K562 (cell line): Measurements from ENCODE around the gene TSPAN18. TPM values are rescaled to one million over a fixed set of nuclear protein-coding genes. Genes with fewer than 3 reads are reported as not detected.

Source experiments
- ATAC-seq: fragments of 200-7000 bp; cut with Tn5 transposase; 3 replicates; pipeline ENCODE4 v1.9.1; 2020; ENCODE audit warnings: moderate library complexity
- BruUV-seq: library from RNA; stranded (reverse); fragments of 400-500 nt; replicated peaks from 2 replicates; lab custom pipeline; 2021; lab: Mats Ljungman, UMichigan
- CTCF ChIA-PET: fragments of 300-600 bp; formaldehyde crosslinking; extraction: SDS; loops from one replicate; lab custom pipeline; 2021; ENCODE audit warnings: low intra/inter-chr PET ratio; lab: Yijun Ruan, JAX
- POLR2A ChIA-PET: fragments of 300-600, 350-650 bp; sonication (Branson Sonifier 250); formaldehyde crosslinking; extraction: SDS; loops from one replicate; lab custom pipeline; 2021; ENCODE audit warnings: antibody characterized with exemption, inconsistent platforms; lab: Yijun Ruan, JAX
- DNase-seq, 4 experiments: peaks; one replicate each; pipeline versions ENCODE4 v3.0.0 to v3.0.0-alpha.2; 2011 to 2018; ENCODE audit warnings: low spot score in 3 of 4, mixed read lengths in 3 of 4; ENCODE audit errors: extremely low read depth in 1 of 4
- FAIRE-seq: peaks from 2 replicates; lab custom pipeline; 2011; peaks lifted over from hg19 to GRCh38; lab: Jason Lieb, UNC
- H2AFZ ChIP-seq: 2 replicates; pipeline ENCODE4 v1.6.0; 2011; ENCODE audit warnings: low read depth, low read length, control low read depth, inconsistent platforms
- H3K27ac ChIP-seq: fragments of 200-600 bp; 3 replicates; pipeline ENCODE4 v1.8.0; 2011; ENCODE audit warnings: low read depth, mild to moderate bottlenecking, control low read depth, inconsistent platforms, low read length, moderate library complexity, mixed read lengths; ENCODE audit errors: extremely low read depth
- H3K27me3 ChIP-seq, 2 experiments: fragments of 300-600 bp in 1 of 2; 2 replicates in 1 of 2; 3 replicates in 1 of 2; pipeline versions ENCODE4 v1.6.0 to v1.8.0; 2011; ENCODE audit warnings: inconsistent platforms in 2 of 2, low read length in 2 of 2, mild to moderate bottlenecking in 1 of 2, mixed read lengths in 1 of 2, moderate library complexity in 1 of 2; ENCODE audit not compliant: control insufficient read depth in 2 of 2, insufficient read depth in 2 of 2
- H3K36me3 ChIP-seq: fragments of 300-600 bp; 3 replicates; pipeline ENCODE4 v1.8.0; 2011; ENCODE audit warnings: mild to moderate bottlenecking, low read length, inconsistent platforms; ENCODE audit not compliant: control insufficient read depth, insufficient read depth
- H3K4me1 ChIP-seq, 2 experiments: fragments of 200-600 bp in 1 of 2; replicated peaks in 1 of 2; 2 replicates in 1 of 2; 3 replicates in 1 of 2; pipeline versions ENCODE4 v1.5.1 to v1.8.0; 2011; ENCODE audit warnings: inconsistent platforms in 2 of 2, low read length in 2 of 2, mild to moderate bottlenecking in 1 of 2, mixed read lengths in 1 of 2, moderate library complexity in 1 of 2; ENCODE audit not compliant: control insufficient read depth in 2 of 2, insufficient read depth in 2 of 2
- H3K4me2 ChIP-seq: 2 replicates; pipeline ENCODE4 v1.6.1; 2011; ENCODE audit warnings: low read length, control low read depth, inconsistent platforms, mixed read lengths; ENCODE audit not compliant: insufficient read depth
- H3K4me3 ChIP-seq: fragments of 200-600 bp; sonication (generic), shearing (Covaris generic); 2 replicates; pipeline ENCODE4 v1.5.1; 2016; ENCODE audit warnings: control low read depth, inconsistent platforms
- H3K79me2 ChIP-seq: fragments of 200-600 bp; 3 replicates; pipeline ENCODE4 v1.8.0; 2011; ENCODE audit warnings: low read length, inconsistent platforms; ENCODE audit not compliant: control insufficient read depth, insufficient read depth
- H3K9ac ChIP-seq, 2 experiments: 2 replicates each; pipeline versions ENCODE4 v1.6.0 to v1.6.1; 2011; ENCODE audit warnings: low read depth in 2 of 2, low read length in 2 of 2, control low read depth in 1 of 2, inconsistent platforms in 1 of 2, mild to moderate bottlenecking in 1 of 2, mixed read lengths in 1 of 2; ENCODE audit not compliant: insufficient read depth in 1 of 2
- H3K9me1 ChIP-seq: one replicate; pipeline ENCODE4 v1.6.0; 2011; ENCODE audit warnings: inconsistent platforms, mild to moderate bottlenecking, low read length, moderate library complexity; ENCODE audit not compliant: control insufficient read depth, insufficient read depth
- H3K9me3 ChIP-seq: replicated peaks from 2 replicates; pipeline ENCODE4 v1.5.1; 2011; ENCODE audit warnings: low read depth, low read length, inconsistent platforms; ENCODE audit not compliant: control insufficient read depth, insufficient read depth
- H4K20me1 ChIP-seq: replicated peaks from 2 replicates; pipeline ENCODE4 v1.6.1; 2011; ENCODE audit warnings: low read length, inconsistent platforms, mixed read lengths; ENCODE audit not compliant: control insufficient read depth, insufficient read depth
- ARID3A ChIP-seq: IDR thresholded peaks from 2 replicates; pipeline ENCODE4 v1.6.1; 2012; ENCODE audit warnings: low read depth, low read length, improper control_type of control experiment, borderline replicate concordance
- CUX1 ChIP-seq: fragments of 200-800 bp; sonication (Bioruptor generic); IDR thresholded peaks from 2 replicates; pipeline ENCODE4 v1.6.1; 2016; ENCODE audit warnings: missing genetic modification characterization, missing compliant biosample characterization
- MEF2A ChIP-seq: IDR thresholded peaks from 2 replicates; pipeline ENCODE4 v1.6.1; 2011; ENCODE audit warnings: low read depth, mild to moderate bottlenecking, low read length, moderate library complexity; ENCODE audit not compliant: control insufficient read depth
- NFRKB ChIP-seq: fragments of 450-650 bp; IDR thresholded peaks from 2 replicates; pipeline ENCODE4 v1.6.1; 2016; ENCODE audit warnings: low read depth
- SRF ChIP-seq, 2 experiments: fragments of 250-450, 450-650 bp in 1 of 2; sonication (Bioruptor Pico) in 1 of 2; sonication (generic) in 1 of 2; formaldehyde crosslinking; IDR thresholded peaks; 2 replicates each; pipeline versions ENCODE4 v1.5.0 to v1.5.1; 2020 to 2022; ENCODE audit warnings: mild to moderate bottlenecking in 1 of 2, missing genetic modification reagents in 1 of 2
- ZBTB17 ChIP-seq: fragments of 450-650 bp; formaldehyde crosslinking; IDR thresholded peaks from 2 replicates; pipeline ENCODE4 v1.4.0; 2020; ENCODE audit warnings: mild to moderate bottlenecking
- WGBS: fragments of 100-300 bp; shearing (Covaris generic); methylation state at CpG from one replicate; pipeline ENCODE4 v1.1.6; 2016; ENCODE audit warnings: low coverage, mixed read lengths; ENCODE audit not compliant: insufficient coverage; ENCODE audit errors: missing lambda C conversion rate; 5-methylcytosine and 5-hydroxymethylcytosine counted together
- in situ Hi-C: fragments of 300-500 bp; cut with MboI; formaldehyde crosslinking; loops from 4 replicates; pipeline ENCODE4 v1.15.0; 2018; ENCODE audit warnings: inconsistent platforms, mixed read lengths
- intact Hi-C: fragments of 100-400 bp; cut with micrococcal nuclease; formaldehyde crosslinking; loops from 2 replicates; pipeline ENCODE4 v1.14.2; 2022
- polyA plus RNA-seq, 8 experiments: library from polyadenylated mRNA; depleted of rRNA in 4 of 8; stranded (reverse) in 5 of 8; unstranded in 3 of 8; fragments of >200 nt; fragmentation: Nextera tagmentation in 2 of 8; fragmentation: Illumina TruSeq in 1 of 8; extraction: Ambion mirVana in 2 of 8; extraction: Trizol in 1 of 8; gene quantifications; 2 replicates each; pipeline versions ENCODE4 v1.2.1 to v1.2.3, GENCODE V29; 2011 to 2014; ENCODE audit warnings: inconsistent platforms in 1 of 8, missing spikeins in 1 of 8
- total RNA-seq, 7 experiments: library from RNA; depleted of rRNA in 6 of 7; stranded (reverse); fragments of >200 nt in 6 of 7; fragmentation: Illumina TruSeq in 2 of 7; extraction: Trizol in 2 of 7; gene quantifications; 2 replicates each; pipeline versions ENCODE4 v1.2.1 to v1.2.3, GENCODE V29; 2011 to 2021; ENCODE audit warnings: low replicate concordance in 1 of 7
- TF ChIP-seq, protein P1 (sequence below): sonication (generic); formaldehyde crosslinking; IDR thresholded peaks from 2 replicates; pipeline ENCODE4 v1.8.0; 2022; ENCODE audit warnings: missing genetic modification reagents, mild to moderate bottlenecking, borderline replicate concordance

TSPAN18 gene
- total and polyA plus RNA-seq, 9 of the 15 experiments (the other 6 are each of a cell fraction or from before 2014, with no cell fraction given), result 0.17 to 0.35 (median 0.22) TPM; not detected in 4

DNA sequence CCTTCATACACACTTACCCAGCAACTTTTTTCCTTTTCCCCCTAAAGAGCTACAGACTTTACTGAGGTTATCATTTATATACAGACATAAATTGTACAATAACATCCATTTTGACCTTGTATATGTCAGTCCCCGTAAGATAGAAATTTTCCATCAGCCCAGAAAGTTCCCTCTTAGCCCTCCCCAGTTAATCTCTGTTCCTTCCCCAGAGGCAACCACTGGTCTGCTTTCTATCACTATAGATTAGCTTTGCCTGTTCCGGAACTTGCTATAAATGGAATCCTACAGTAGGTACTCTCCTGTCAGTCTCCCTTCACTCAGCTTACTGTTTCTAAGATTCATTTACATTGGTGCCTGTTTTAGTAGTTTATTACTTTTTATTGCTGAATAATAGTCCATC lies 54.9 kb downstream of the TSPAN18 start:
- Histone ChIP-seq H2AFZ (peak overlapping the region; percentile 70), H3K9me1 (no peaks in the 10 kb centered on the region), H3K36me3 (no peaks in the 10 kb centered on the region), H3K4me1 (peaks cover 8 to 30% of the 10 kb centered on the region in 2 experiments; a peak in 3 of 5 replicates), H3K9ac (peak overlapping the region in 1 of 2 experiments; percentile 27; a peak in 2 of 4 replicates), H4K20me1 (no peaks in the 10 kb centered on the region), H3K27ac (peak overlapping the region; percentile 83), H3K27me3 (no peaks in the 10 kb centered on the region), H3K9me3 (no peaks in the 10 kb centered on the region; the same call in 1 of the 2 replicates), H3K4me2 (peak overlapping the region; percentile 60; the same call in 1 of the 2 replicates), H3K79me2 (no peaks in the 10 kb centered on the region), H3K4me3 (no peak overlapping the region)
- BruUV-seq, result no TSS peak
- CTCF ChIA-PET, result no interaction called here
- POLR2A ChIA-PET, result interaction anchor here (1.0 to 1.3 kb wide), 3 partner anchors 11 to 48 kb away, joined by 3 to 5 read pairs (median 3); no protein-coding TSS in a partner anchor
- ATAC-seq (peak; percentile 53), DNase-seq (peak; percentile 21 to 49 (median 26)), FAIRE-seq (peak; percentile 65)
- WGBS, result 5% methylated on average over 2 of the region's 2 CpGs
- intact Hi-C loops, result loop anchor here (10.0 kb wide), 1 partner anchor 217 kb away; the partner anchor contains the start of gene CD82
- in situ Hi-C loops, result no loop called here
- TF ChIP-seq NFRKB (0 out of 2 replicates have a peak, but pooled peaks have one; percentile 3), ZBTB17 (CRISPR knock-in tag) (peak; percentile 92), SRF (CRISPR knock-in tag; IDR thresholded peaks at IDR 0.05) (peak in 1 of 2 experiments; percentile 88; a peak in 2 of 4 replicates), MEF2A (peak; percentile 73; the same call in 1 of the 2 replicates), CUX1 (no peak), ARID3A (0 out of 2 replicates have a peak, but pooled peaks have one; percentile 11)
- TF ChIP-seq, protein P1, sequence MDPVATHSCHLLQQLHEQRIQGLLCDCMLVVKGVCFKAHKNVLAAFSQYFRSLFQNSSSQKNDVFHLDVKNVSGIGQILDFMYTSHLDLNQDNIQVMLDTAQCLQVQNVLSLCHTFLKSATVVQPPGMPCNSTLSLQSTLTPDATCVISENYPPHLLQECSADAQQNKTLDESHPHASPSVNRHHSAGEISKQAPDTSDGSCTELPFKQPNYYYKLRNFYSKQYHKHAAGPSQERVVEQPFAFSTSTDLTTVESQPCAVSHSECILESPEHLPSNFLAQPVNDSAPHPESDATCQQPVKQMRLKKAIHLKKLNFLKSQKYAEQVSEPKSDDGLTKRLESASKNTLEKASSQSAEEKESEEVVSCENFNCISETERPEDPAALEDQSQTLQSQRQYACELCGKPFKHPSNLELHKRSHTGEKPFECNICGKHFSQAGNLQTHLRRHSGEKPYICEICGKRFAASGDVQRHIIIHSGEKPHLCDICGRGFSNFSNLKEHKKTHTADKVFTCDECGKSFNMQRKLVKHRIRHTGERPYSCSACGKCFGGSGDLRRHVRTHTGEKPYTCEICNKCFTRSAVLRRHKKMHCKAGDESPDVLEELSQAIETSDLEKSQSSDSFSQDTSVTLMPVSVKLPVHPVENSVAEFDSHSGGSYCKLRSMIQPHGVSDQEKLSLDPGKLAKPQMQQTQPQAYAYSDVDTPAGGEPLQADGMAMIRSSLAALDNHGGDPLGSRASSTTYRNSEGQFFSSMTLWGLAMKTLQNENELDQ (CRISPR knock-in tag), result no peak
